GM12878 (cell line): Measurements from ENCODE around the gene KIF11. TPM values are rescaled to one million over a fixed set of nuclear protein-coding genes. Genes with fewer than 3 reads are reported as not detected.
A peak's percentile ranks its signal among the peaks of the same experiment; 100 is the strongest.

Experiments used
- ATAC-seq: fragments of 200-7000 bp; cut with Tn5 transposase; 3 replicates; pipeline ENCODE4 v1.9.1; 2020; ENCODE audit warnings: mild to moderate bottlenecking, moderate library complexity
- BruUV-seq: library from RNA; stranded (reverse); fragments of 400-500 nt; replicated peaks from 2 replicates; lab custom pipeline; 2021; lab: Mats Ljungman, UMichigan
- CTCF ChIA-PET: fragments of 300-600 bp; sonication (Branson Sonifier 250); formaldehyde crosslinking; extraction: SDS; loops from one replicate; lab custom pipeline; 2021; ENCODE audit warnings: inconsistent platforms; lab: Yijun Ruan, JAX
- POLR2A ChIA-PET: fragments of 350-600 bp; formaldehyde crosslinking; extraction: SDS; loops from one replicate; lab custom pipeline; 2021; ENCODE audit warnings: inconsistent platforms; lab: Charles Lee
- RAD21 ChIA-PET: fragments of 300-600 bp; sonication (Branson Sonifier 250); formaldehyde crosslinking; loops from one replicate; lab custom pipeline; 2023; ENCODE audit warnings: antibody characterized with exemption; ENCODE audit not compliant: unreplicated experiment; lab: Charles Lee
- SMC1A ChIA-PET: fragments of 300-600 bp; sonication (Branson Sonifier 250); formaldehyde crosslinking; loops from one replicate; lab custom pipeline; 2023; ENCODE audit not compliant: unreplicated experiment, uncharacterized antibody; lab: Charles Lee
- DNase-seq: peaks from one replicate; pipeline ENCODE4 v3.0.0-alpha.2; 2011; ENCODE audit warnings: low read depth, low spot score
- FAIRE-seq: peaks from 3 replicates; lab custom pipeline; 2011; peaks lifted over from hg19 to GRCh38; lab: Jason Lieb, UNC
- H2AFZ ChIP-seq: 2 replicates; pipeline ENCODE4 v1.6.0; 2011; ENCODE audit warnings: low read depth, low read length, control low read depth; ENCODE audit not compliant: control insufficient read depth
- H3K27ac ChIP-seq: 2 replicates; pipeline ENCODE4 v1.5.1; 2011; ENCODE audit warnings: control low read depth; ENCODE audit not compliant: control insufficient read depth, insufficient read depth
- H3K27me3 ChIP-seq, 2 experiments: replicated peaks in 1 of 2; 2 replicates each; pipeline versions ENCODE4 v1.6.0 to v1.6.1; 2011; ENCODE audit warnings: low read length in 1 of 2; ENCODE audit not compliant: control insufficient read depth in 2 of 2, insufficient read depth in 2 of 2
- H3K36me3 ChIP-seq, 2 experiments: 2 replicates each; pipeline ENCODE4 v1.5.1; 2011; ENCODE audit warnings: low read length in 1 of 2; ENCODE audit not compliant: control insufficient read depth in 2 of 2, insufficient read depth in 2 of 2
- H3K4me1 ChIP-seq: 2 replicates; pipeline ENCODE4 v1.6.1; 2011; ENCODE audit warnings: mild to moderate bottlenecking, low read length, moderate library complexity, mixed read lengths; ENCODE audit not compliant: control insufficient read depth, insufficient read depth
- H3K4me2 ChIP-seq: 2 replicates; pipeline ENCODE4 v1.6.0; 2011; ENCODE audit warnings: control low read depth; ENCODE audit not compliant: control insufficient read depth, insufficient read depth
- H3K4me3 ChIP-seq: fragments of 200-600 bp; sonication (generic); 2 replicates; pipeline ENCODE4 v1.5.1; 2016
- H3K79me2 ChIP-seq: 2 replicates; pipeline ENCODE4 v1.6.0; 2011; ENCODE audit warnings: low read length; ENCODE audit not compliant: control insufficient read depth, insufficient read depth
- H3K9ac ChIP-seq: 2 replicates; pipeline ENCODE4 v1.8.0; 2011; ENCODE audit warnings: low read length, control low read depth, mixed read lengths; ENCODE audit not compliant: control insufficient read depth, insufficient read depth
- H3K9me3 ChIP-seq: replicated peaks from 3 replicates; pipeline ENCODE4 v1.5.1; 2011; ENCODE audit warnings: mild to moderate bottlenecking, low read length; ENCODE audit not compliant: control insufficient read depth, insufficient read depth
- H4K20me1 ChIP-seq: 2 replicates; pipeline ENCODE4 v1.6.0; 2011; ENCODE audit not compliant: control insufficient read depth, insufficient read depth
- BCL11A ChIP-seq: IDR thresholded peaks from 2 replicates; pipeline ENCODE4 v1.6.1; 2011; ENCODE audit warnings: low read depth, low read length
- BHLHE40 ChIP-seq, 2 experiments: fragments of 450-650 bp in 1 of 2; IDR thresholded peaks; 2 replicates each; pipeline ENCODE4 v1.6.1; 2011 to 2017; ENCODE audit warnings: low read depth in 2 of 2, borderline replicate concordance in 1 of 2, improper control_type of control experiment in 1 of 2, low read length in 1 of 2, mild to moderate bottlenecking in 1 of 2
- CBX3 ChIP-seq: fragments of 200-600 bp; sonication (generic); IDR thresholded peaks from 2 replicates; pipeline ENCODE4 v1.6.1; 2016; ENCODE audit warnings: low read depth, borderline replicate concordance
- FOXK2 ChIP-seq: fragments of 450-650 bp; IDR thresholded peaks from 2 replicates; pipeline ENCODE4 v1.6.1; 2017; ENCODE audit warnings: mild to moderate bottlenecking, moderate library complexity
- HDAC6 ChIP-seq: fragments of 200-600 bp; sonication (generic); IDR thresholded peaks from one replicate; pipeline ENCODE4 v1.8.0; 2017; ENCODE audit warnings: antibody characterized with exemption; ENCODE audit not compliant: unreplicated experiment
- HDGF ChIP-seq: fragments of 450-650 bp; IDR thresholded peaks from 2 replicates; pipeline ENCODE4 v1.6.1; 2016; ENCODE audit warnings: antibody characterized with exemption
- KLF5 ChIP-seq: fragments of 450-650 bp; IDR thresholded peaks from 2 replicates; pipeline ENCODE4 v1.6.1; 2014; ENCODE audit warnings: mild to moderate bottlenecking; ENCODE audit not compliant: partially characterized antibody
- MXI1 ChIP-seq: fragments of 150-350 bp; IDR thresholded peaks from 2 replicates; pipeline ENCODE4 v1.6.1; 2011; ENCODE audit warnings: low read depth, mild to moderate bottlenecking, inconsistent platforms, low read length, improper control_type of control experiment
- RCOR1 ChIP-seq: conservative IDR thresholded peaks from 2 replicates; pipeline ENCODE4 v1.6.1; 2012; ENCODE audit warnings: low read depth, low read length, improper control_type of control experiment
- TCF3 ChIP-seq: IDR thresholded peaks from 2 replicates; pipeline ENCODE4 v1.6.1; 2012; ENCODE audit warnings: low read depth, mild to moderate bottlenecking, low read length, borderline replicate concordance; ENCODE audit not compliant: insufficient read depth
- YY1 ChIP-seq: IDR thresholded peaks from 2 replicates; pipeline ENCODE4 v1.6.1; 2011; ENCODE audit warnings: low read depth, mild to moderate bottlenecking, low read length
- WGBS: methylation state at CpG from one replicate; pipeline ENCODE4 v1.1.6; 2016; ENCODE audit warnings: low lambda C conversion rate; ENCODE audit not compliant: insufficient replicate concordance, insufficient coverage; ENCODE audit errors: missing lambda C conversion rate; 5-methylcytosine and 5-hydroxymethylcytosine counted together
- in situ Hi-C: fragments of 300-500 bp; cut with MboI; formaldehyde crosslinking; loops from 9 replicates; pipeline ENCODE4 v1.14.3; 2018; ENCODE audit warnings: mixed read lengths
- intact Hi-C: fragments of 100-400 bp; cut with micrococcal nuclease; formaldehyde crosslinking; loops from one replicate; pipeline ENCODE4 v1.14.2; 2022; ENCODE audit not compliant: unreplicated experiment
- polyA plus RNA-seq, 11 experiments: library from polyadenylated mRNA; depleted of rRNA in 4 of 11; unstranded in 6 of 11; stranded (reverse) in 5 of 11; fragments of >200 nt; fragmentation: Nextera tagmentation in 4 of 11; fragmentation: Illumina TruSeq in 1 of 11; extraction: Ambion mirVana in 4 of 11; extraction: Trizol in 1 of 11; gene quantifications; 1 replicate in 1 of 11; 2 replicates in 10 of 11; pipeline versions ENCODE4 v1.2.1 to v1.2.3, GENCODE V29; 2011 to 2016; ENCODE audit warnings: inconsistent platforms in 2 of 11, missing spikeins in 2 of 11, low read depth in 1 of 11
- total RNA-seq, 4 experiments: library from RNA; depleted of rRNA in 3 of 4; stranded (reverse); fragments of >200 nt in 3 of 4; fragmentation: Illumina TruSeq in 1 of 4; extraction: Trizol in 1 of 4; gene quantifications; 2 replicates each; pipeline versions ENCODE4 v1.2.1 to v1.2.3, GENCODE V29; 2013 to 2021
- TF ChIP-seq, protein P1 (sequence below): fragments of 450-650 bp; IDR thresholded peaks from 2 replicates; pipeline ENCODE4 v1.6.1; 2016; ENCODE audit warnings: mild to moderate bottlenecking
- TF ChIP-seq, protein P2 (sequence below): fragments of 450-650 bp; IDR thresholded peaks from 2 replicates; pipeline ENCODE4 v1.6.1; 2017; ENCODE audit warnings: mild to moderate bottlenecking
- TF ChIP-seq, protein P3 (sequence below): fragments of 450-650 bp; formaldehyde crosslinking; IDR thresholded peaks from 2 replicates; pipeline ENCODE4 v1.4.0; 2020; ENCODE audit warnings: mild to moderate bottlenecking, moderate library complexity

KIF11 gene
- total and polyA plus RNA-seq, 10 of the 15 experiments (the other 5 are each of a cell fraction or from before 2014, with no cell fraction given) = 14.1 to 79.8 (median 41.9) TPM

DNA sequence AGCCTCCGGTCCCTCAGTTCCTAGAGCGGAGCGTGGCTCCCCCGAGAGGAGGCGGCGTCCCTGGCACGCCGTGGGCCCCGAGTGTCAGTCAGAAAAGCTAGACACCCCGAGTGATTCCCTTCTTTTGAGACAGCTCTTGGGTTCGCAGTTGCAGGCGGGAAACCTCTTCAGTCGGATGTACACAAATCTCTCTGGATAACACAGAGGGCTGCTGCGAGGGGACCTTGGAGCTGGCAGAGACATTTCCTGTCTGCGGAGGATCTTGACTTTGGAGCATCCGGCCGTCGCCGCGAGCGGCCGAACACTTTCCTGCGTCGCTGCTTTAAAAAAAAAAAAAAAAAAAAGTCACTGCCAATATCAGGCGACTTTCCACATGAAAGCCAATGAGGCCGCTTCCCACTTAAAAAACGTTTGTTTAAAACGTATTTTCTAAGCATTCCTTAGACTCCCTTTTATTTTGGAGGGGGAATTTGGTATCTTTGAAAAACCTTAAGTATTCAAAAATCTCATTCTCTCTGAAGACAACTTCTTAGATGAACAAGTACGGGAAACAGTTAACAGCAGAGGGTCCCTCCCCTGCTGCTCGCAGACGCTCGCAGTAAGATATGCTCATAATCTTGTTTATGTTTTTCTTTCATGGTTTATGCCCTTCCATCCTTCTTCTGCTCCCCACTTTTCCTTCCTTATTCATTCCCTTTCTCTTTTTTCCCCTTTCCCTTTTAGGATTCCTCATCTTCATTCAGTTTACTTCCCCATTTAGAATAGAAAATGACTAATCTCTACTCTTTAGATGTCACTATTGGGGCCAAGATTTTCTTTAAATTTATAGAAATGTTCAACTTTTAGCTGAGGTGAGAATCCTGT lies 106.8 kb downstream of the KIF11 start (continued):
- no peak for TF ChIP-seq BHLHE40 (IDR thresholded peaks at IDR 0.05; ENCODE audit: borderline replicate concordance in 1 of 2, low read depth in 2 of 2, low read length in 1 of 2)
- TF ChIP-seq MXI1 = no peak
- TF ChIP-seq HDGF = no peak
- TF ChIP-seq HDAC6 = no peak
- TF ChIP-seq FOXK2 = no peak
- TF ChIP-seq, protein P1, sequence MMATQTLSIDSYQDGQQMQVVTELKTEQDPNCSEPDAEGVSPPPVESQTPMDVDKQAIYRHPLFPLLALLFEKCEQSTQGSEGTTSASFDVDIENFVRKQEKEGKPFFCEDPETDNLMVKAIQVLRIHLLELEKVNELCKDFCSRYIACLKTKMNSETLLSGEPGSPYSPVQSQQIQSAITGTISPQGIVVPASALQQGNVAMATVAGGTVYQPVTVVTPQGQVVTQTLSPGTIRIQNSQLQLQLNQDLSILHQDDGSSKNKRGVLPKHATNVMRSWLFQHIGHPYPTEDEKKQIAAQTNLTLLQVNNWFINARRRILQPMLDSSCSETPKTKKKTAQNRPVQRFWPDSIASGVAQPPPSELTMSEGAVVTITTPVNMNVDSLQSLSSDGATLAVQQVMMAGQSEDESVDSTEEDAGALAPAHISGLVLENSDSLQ = 0 out of 2 replicates have a peak, but pooled peaks have one; percentile 27

DNA sequence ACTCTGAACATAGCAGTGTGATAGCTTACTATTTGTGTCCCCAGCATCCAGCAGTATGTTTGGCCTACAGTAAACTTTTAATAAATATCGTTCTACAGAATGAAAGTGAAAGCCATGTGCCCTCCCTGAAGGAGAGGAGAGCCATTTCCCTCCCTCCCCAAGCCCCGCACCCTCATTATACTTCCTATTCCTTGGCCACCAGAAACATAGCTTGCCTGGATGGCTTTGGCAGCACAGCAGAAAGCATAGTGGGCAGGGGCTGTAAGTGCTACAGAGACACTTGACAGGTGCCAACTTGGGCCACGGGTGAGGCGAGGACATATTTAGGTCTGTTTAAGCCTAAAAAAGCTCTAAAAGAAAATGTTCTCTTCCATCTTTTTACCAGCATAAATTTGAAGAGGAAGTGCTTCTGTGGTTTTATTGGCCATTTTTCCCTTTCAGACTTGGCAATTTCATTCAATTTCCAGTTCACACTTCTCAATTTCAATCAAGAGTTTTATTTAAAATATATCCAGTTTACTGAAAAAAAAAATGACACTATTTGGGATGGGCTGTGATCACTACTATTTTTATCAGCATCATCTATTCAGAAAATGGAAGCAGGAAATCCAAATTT lies 109.5 kb downstream of the KIF11 start:
- Histone ChIP-seq H4K20me1 (no peaks in the 10 kb centered on the region), H3K4me2 (no peak overlapping the region), H3K4me3 (no peak overlapping the region; the same call in 1 of the 2 replicates), H2AFZ (no peak overlapping the region), H3K27me3 (peaks cover 2 to 11% of the 10 kb centered on the region in 2 experiments; a peak in 1 of 4 replicates), H3K4me1 (peaks cover 16% of the 10 kb centered on the region), H3K36me3 (no peaks in the 10 kb centered on the region), H3K27ac (no peak overlapping the region), H3K9me3 (no peaks in the 10 kb centered on the region), H3K9ac (no peak overlapping the region), H3K79me2 (no peaks in the 10 kb centered on the region)
- no TSS peak for BruUV-seq
- in situ Hi-C loops = no loop called here
- WGBS = 0% methylated on average over 4 of the region's 4 CpGs
- FAIRE-seq (no peak), DNase-seq (no peak), ATAC-seq (peak; percentile 24; the same call in 2 of the 3 replicates)
- intact Hi-C loops = no loop called here
- ChIA-PET CTCF (no interaction called here), SMC1A (interaction anchor here (0.9 to 1.4 kb wide), 3 partner anchors 9 to 100 kb away, joined by 3 to 4 read pairs (median 3); no protein-coding TSS in a partner anchor), RAD21 (no interaction called here), POLR2A (no interaction called here)
- TF ChIP-seq BCL11A = no peak
- TF ChIP-seq CBX3 = no peak
- TF ChIP-seq, protein P2, sequence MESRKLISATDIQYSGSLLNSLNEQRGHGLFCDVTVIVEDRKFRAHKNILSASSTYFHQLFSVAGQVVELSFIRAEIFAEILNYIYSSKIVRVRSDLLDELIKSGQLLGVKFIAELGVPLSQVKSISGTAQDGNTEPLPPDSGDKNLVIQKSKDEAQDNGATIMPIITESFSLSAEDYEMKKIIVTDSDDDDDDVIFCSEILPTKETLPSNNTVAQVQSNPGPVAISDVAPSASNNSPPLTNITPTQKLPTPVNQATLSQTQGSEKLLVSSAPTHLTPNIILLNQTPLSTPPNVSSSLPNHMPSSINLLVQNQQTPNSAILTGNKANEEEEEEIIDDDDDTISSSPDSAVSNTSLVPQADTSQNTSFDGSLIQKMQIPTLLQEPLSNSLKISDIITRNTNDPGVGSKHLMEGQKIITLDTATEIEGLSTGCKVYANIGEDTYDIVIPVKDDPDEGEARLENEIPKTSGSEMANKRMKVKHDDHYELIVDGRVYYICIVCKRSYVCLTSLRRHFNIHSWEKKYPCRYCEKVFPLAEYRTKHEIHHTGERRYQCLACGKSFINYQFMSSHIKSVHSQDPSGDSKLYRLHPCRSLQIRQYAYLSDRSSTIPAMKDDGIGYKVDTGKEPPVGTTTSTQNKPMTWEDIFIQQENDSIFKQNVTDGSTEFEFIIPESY = no peak
- TF ChIP-seq YY1 = no peak
- TF ChIP-seq RCOR1 = no peak
- TF ChIP-seq, protein P3, sequence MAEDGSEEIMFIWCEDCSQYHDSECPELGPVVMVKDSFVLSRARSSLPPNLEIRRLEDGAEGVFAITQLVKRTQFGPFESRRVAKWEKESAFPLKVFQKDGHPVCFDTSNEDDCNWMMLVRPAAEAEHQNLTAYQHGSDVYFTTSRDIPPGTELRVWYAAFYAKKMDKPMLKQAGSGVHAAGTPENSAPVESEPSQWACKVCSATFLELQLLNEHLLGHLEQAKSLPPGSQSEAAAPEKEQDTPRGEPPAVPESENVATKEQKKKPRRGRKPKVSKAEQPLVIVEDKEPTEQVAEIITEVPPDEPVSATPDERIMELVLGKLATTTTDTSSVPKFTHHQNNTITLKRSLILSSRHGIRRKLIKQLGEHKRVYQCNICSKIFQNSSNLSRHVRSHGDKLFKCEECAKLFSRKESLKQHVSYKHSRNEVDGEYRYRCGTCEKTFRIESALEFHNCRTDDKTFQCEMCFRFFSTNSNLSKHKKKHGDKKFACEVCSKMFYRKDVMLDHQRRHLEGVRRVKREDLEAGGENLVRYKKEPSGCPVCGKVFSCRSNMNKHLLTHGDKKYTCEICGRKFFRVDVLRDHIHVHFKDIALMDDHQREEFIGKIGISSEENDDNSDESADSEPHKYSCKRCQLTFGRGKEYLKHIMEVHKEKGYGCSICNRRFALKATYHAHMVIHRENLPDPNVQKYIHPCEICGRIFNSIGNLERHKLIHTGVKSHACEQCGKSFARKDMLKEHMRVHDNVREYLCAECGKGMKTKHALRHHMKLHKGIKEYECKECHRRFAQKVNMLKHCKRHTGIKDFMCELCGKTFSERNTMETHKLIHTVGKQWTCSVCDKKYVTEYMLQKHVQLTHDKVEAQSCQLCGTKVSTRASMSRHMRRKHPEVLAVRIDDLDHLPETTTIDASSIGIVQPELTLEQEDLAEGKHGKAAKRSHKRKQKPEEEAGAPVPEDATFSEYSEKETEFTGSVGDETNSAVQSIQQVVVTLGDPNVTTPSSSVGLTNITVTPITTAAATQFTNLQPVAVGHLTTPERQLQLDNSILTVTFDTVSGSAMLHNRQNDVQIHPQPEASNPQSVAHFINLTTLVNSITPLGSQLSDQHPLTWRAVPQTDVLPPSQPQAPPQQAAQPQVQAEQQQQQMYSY (CRISPR knock-in tag) = no peak
- TF ChIP-seq TCF3 = no peak
- no peak for TF ChIP-seq KLF5
